Transverse colon (tissue), 4 donors: ENCODE results near the gene BRD3OS. TPM values are rescaled to one million over a fixed set of nuclear protein-coding genes. Genes with fewer than 3 reads are reported as not detected.

ENCODE experiments used
- DNase-seq: peaks from one replicate; pipeline ENCODE4 v3.0.0-alpha.2; 2019
- H3K27ac ChIP-seq, 4 donors: fragments of 200-600 bp; sonication (generic); 2 replicates each; pipeline ENCODE4 v1.5.1; 2016 to 2018; ENCODE audit warnings: inconsistent platforms in 4 of 4
- H3K27me3 ChIP-seq: fragments of 200-600 bp; sonication (generic); 2 replicates; pipeline ENCODE4 v1.5.1; 2017; ENCODE audit warnings: inconsistent platforms
- H3K36me3 ChIP-seq, 4 donors: fragments of 200-600 bp; sonication (generic); 2 replicates each; pipeline ENCODE4 v1.5.1; 2017 to 2019; ENCODE audit warnings: inconsistent platforms in 4 of 4
- H3K4me1 ChIP-seq, 4 donors: fragments of 200-600 bp; sonication (generic); 2 replicates each; pipeline ENCODE4 v1.5.1; 2017 to 2020; ENCODE audit warnings: inconsistent platforms in 4 of 4
- H3K4me3 ChIP-seq, 4 donors: fragments of 200-600 bp; sonication (generic); 1 replicate in 1 of 4; 2 replicates in 3 of 4; pipeline versions ENCODE4 v1.5.1 to v1.6.1; 2017 to 2019; ENCODE audit warnings: inconsistent platforms in 4 of 4
- H3K9me3 ChIP-seq, 2 donors: fragments of 200-600 bp; sonication (generic); 2 replicates each; pipeline ENCODE4 v1.5.1; 2017 to 2019; ENCODE audit warnings: inconsistent platforms in 2 of 2
- EP300 ChIP-seq: sonication (generic); formaldehyde crosslinking; IDR thresholded peaks from one replicate; pipeline ENCODE4 v1.6.1; 2017; ENCODE audit warnings: antibody characterized with exemption, low read depth
- POLR2A ChIP-seq: fragments of 450-650 bp; IDR thresholded peaks from one replicate; pipeline ENCODE4 v1.6.1; 2016; ENCODE audit warnings: antibody characterized with exemption, mild to moderate bottlenecking, moderate library complexity
- POLR2AphosphoS5 ChIP-seq, 3 donors: sonication (generic); formaldehyde crosslinking; IDR thresholded peaks; one replicate each; pipeline ENCODE4 v1.6.1; 2016; ENCODE audit warnings: antibody characterized with exemption in 3 of 3
- WGBS, 2 donors: methylation state at CpG; one replicate each; pipeline ENCODE4 v1.1.5; 2018; ENCODE audit warnings: low coverage in 1 of 2; 5-methylcytosine and 5-hydroxymethylcytosine counted together
- in situ Hi-C, 4 donors: fragments of 200-750 bp; cut with MboI; loops; one replicate each; pipeline versions ENCODE4 v1.15.0 to v1.15.1; 2017; ENCODE audit warnings: low sequenced_read_pairs in 3 of 4, low pct_ligation_motif_present in 1 of 4, low pct_unique_long_range_greater_than_20kb in 1 of 4
- intact Hi-C: fragments of 100-400 bp; cut with DNase I; formaldehyde crosslinking; loops from one replicate; pipeline ENCODE4 v1.15.1; 2023; ENCODE audit warnings: low total_unique reads
- total RNA-seq, 4 donors: library from RNA; depleted of rRNA; stranded (reverse); fragments of >200 nt; gene quantifications; one replicate each; pipeline ENCODE4 v1.1.0, GENCODE V29; 2016
- TF ChIP-seq, protein P1 (sequence below), 5 experiments: fragments of 200-600 bp in 3 of 5; fragments of 450-650 bp in 2 of 5; sonication (generic) in 3 of 5; IDR thresholded peaks; 1 replicate in 2 of 5; 2 replicates in 3 of 5; pipeline ENCODE4 v1.5.1; 2016 to 2017; ENCODE audit warnings: antibody characterized with exemption in 5 of 5, inconsistent platforms in 3 of 5, mild to moderate bottlenecking in 2 of 5, moderate library complexity in 1 of 5

Gene BRD3OS
- total RNA-seq, 4 donors from 2014 or later, result 3.2 to 6.6 (median 4.4) TPM

GRCh38 chr9:134014946-134015345 lies 10.3 kb upstream of the BRD3OS start:
- Histone ChIP-seq H3K4me1 (no peaks in the 10 kb centered on the region), H3K9me3 (peaks cover 0 to 4% of the 10 kb centered on the region in 2 donors), H3K4me3 (no peak overlapping the region), H3K36me3 (no peaks in the 10 kb centered on the region), H3K27me3 (no peaks in the 10 kb centered on the region), H3K27ac (no peak overlapping the region)
- WGBS, 2 donors, result 96 to 100% methylated on average over 2 of the region's 2 CpGs
- in situ Hi-C loops, result no loop called here
- no peak for DNase-seq
- TF ChIP-seq POLR2AphosphoS5 (IDR thresholded peaks at IDR 0.05) (no peak), POLR2A (no peak), EP300 (no peak)
- TF ChIP-seq, protein P1, sequence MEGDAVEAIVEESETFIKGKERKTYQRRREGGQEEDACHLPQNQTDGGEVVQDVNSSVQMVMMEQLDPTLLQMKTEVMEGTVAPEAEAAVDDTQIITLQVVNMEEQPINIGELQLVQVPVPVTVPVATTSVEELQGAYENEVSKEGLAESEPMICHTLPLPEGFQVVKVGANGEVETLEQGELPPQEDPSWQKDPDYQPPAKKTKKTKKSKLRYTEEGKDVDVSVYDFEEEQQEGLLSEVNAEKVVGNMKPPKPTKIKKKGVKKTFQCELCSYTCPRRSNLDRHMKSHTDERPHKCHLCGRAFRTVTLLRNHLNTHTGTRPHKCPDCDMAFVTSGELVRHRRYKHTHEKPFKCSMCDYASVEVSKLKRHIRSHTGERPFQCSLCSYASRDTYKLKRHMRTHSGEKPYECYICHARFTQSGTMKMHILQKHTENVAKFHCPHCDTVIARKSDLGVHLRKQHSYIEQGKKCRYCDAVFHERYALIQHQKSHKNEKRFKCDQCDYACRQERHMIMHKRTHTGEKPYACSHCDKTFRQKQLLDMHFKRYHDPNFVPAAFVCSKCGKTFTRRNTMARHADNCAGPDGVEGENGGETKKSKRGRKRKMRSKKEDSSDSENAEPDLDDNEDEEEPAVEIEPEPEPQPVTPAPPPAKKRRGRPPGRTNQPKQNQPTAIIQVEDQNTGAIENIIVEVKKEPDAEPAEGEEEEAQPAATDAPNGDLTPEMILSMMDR (IDR thresholded peaks at IDR 0.05), result no peak
- intact Hi-C loops, result no loop called here

GRCh38 chr9:134024214-134024792 lies 978 bp upstream of the BRD3OS start:
- in situ Hi-C loops, result no loop called here
- no peak for DNase-seq
- H3K36me3 ChIP-seq, result no peaks in the 10 kb centered on the region
- H3K27me3 ChIP-seq, result no peaks in the 10 kb centered on the region
- peaks cover 0 to 17% (median 11%) of the 10 kb centered on the region in 4 donors for H3K4me1 ChIP-seq
- intact Hi-C loops, result no loop called here
- H3K27ac ChIP-seq, result peak overlapping the region; percentile 52 to 89 (median 82)
- no peaks in the 10 kb centered on the region for H3K9me3 ChIP-seq
- H3K4me3 ChIP-seq, result peak overlapping the region in 1 of 4 donors; percentile 36
- WGBS, 2 donors, result 60 to 63% methylated on average over 3 to 4 of the region's 4 CpGs
- TF ChIP-seq, protein P1 (IDR thresholded peaks at IDR 0.05), result no peak
- no peak for TF ChIP-seq POLR2AphosphoS5 (IDR thresholded peaks at IDR 0.05)
- no peak for TF ChIP-seq EP300
- no peak for TF ChIP-seq POLR2A

GRCh38 chr9:134025606-134026541 lies 593 bp downstream of the BRD3OS start:
- TF ChIP-seq POLR2AphosphoS5 (IDR thresholded peaks at IDR 0.05) (no peak), POLR2A (no peak)
- TF ChIP-seq, protein P1 (IDR thresholded peaks at IDR 0.05), result peak in 3 of 5 experiments; percentile 15 to 28 (median 17)
- Histone ChIP-seq H3K27ac (peak overlapping the region; percentile 78 to 89 (median 85)), H3K36me3 (no peaks in the 10 kb centered on the region), H3K4me3 (peak overlapping the region; percentile 91 to 98 (median 94)), H3K9me3 (no peaks in the 10 kb centered on the region), H3K27me3 (no peaks in the 10 kb centered on the region), H3K4me1 (peaks cover 0 to 17% (median 11%) of the 10 kb centered on the region in 4 donors)
- peak; percentile 45 for DNase-seq
- in situ Hi-C loops, result no loop called here
- 18 to 100% methylated on average over 1 to 53 of the region's 66 CpGs for WGBS, 2 donors
- intact Hi-C loops, result no loop called here

DNA sequence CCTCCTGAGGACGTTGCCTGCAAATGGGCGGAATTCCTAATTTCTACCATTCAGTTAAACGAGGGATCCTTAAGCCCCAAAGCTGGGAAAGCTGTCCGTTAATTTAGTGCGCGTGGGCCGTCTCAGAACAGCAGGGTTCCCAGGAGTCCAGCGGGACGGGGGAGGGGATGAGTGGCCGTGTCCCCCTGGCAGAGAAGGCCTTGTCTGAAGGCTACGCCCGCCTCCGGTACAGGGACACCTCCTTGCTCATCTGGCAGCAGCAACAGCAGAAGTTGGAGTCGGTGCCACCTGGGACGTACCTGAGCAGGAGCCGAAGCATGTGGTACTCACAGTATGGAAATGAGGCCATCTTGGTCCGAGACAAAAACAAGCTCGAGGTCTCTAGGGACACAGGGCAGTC lies 1.3 kb downstream of the BRD3OS start:
- peak; percentile 27 for DNase-seq
- H3K27ac ChIP-seq, result no peak overlapping the region
- H3K9me3 ChIP-seq, result no peaks in the 10 kb centered on the region
- H3K27me3 ChIP-seq, result no peaks in the 10 kb centered on the region
- no peak overlapping the region for H3K4me3 ChIP-seq
- TF ChIP-seq, protein P1 (IDR thresholded peaks at IDR 0.05), result no peak
- TF ChIP-seq EP300, result no peak
- TF ChIP-seq POLR2AphosphoS5 (IDR thresholded peaks at IDR 0.05), result no peak
- no peak for TF ChIP-seq POLR2A
- peaks cover 0 to under 1% (median 0%) of the 10 kb centered on the region in 4 donors for H3K36me3 ChIP-seq
- in situ Hi-C loops, result no loop called here
- 90% methylated on average over 18 of the region's 18 CpGs; no CpG with 5 or more reads in 1 of the 2 donors for WGBS, 2 donors
- intact Hi-C loops, result no loop called here
- H3K4me1 ChIP-seq, result peaks cover 0 to 17% (median 11%) of the 10 kb centered on the region in 4 donors
